Gastroesophageal sphincter (tissue), 3 donors: ENCODE data around the gene GPR180.

ENCODE experiments used
- CTCF ChIP-seq, 4 experiments: fragments of 200-600 bp in 2 of 4; fragments of 450-650 bp in 2 of 4; sonication (generic) in 1 of 4; IDR thresholded peaks; one replicate each; pipeline ENCODE4 v1.5.1; 2017 to 2019; ENCODE audit warnings: antibody characterized with exemption in 4 of 4, mild to moderate bottlenecking in 2 of 4, moderate library complexity in 2 of 4
- POLR2A ChIP-seq, 2 donors: fragments of 450-650 bp; IDR thresholded peaks; one replicate each; pipeline ENCODE4 v1.6.1; 2017; ENCODE audit warnings: antibody characterized with exemption in 2 of 2, mild to moderate bottlenecking in 2 of 2, moderate library complexity in 1 of 2
- POLR2AphosphoS5 ChIP-seq: sonication (generic); formaldehyde crosslinking; IDR thresholded peaks from one replicate; pipeline ENCODE4 v1.6.1; 2017; ENCODE audit warnings: antibody characterized with exemption

- TF ChIP-seq POLR2AphosphoS5 = no peak
- TF ChIP-seq CTCF (IDR thresholded peaks at IDR 0.05) = no peak
- no peak for TF ChIP-seq POLR2A (IDR thresholded peaks at IDR 0.05)
Observed at GRCh38 chr13:94673851-94674250, 72.2 kb downstream of the GPR180 start.
